ENCODE measurements around the gene DLG1. TPM values are rescaled to one million over a fixed set of nuclear protein-coding genes. Genes with fewer than 3 reads are reported as not detected.

Gene DLG1
- polyA plus RNA-seq, 4 donors: 25.5 to 68.9 (median 39.7) TPM

DNA sequence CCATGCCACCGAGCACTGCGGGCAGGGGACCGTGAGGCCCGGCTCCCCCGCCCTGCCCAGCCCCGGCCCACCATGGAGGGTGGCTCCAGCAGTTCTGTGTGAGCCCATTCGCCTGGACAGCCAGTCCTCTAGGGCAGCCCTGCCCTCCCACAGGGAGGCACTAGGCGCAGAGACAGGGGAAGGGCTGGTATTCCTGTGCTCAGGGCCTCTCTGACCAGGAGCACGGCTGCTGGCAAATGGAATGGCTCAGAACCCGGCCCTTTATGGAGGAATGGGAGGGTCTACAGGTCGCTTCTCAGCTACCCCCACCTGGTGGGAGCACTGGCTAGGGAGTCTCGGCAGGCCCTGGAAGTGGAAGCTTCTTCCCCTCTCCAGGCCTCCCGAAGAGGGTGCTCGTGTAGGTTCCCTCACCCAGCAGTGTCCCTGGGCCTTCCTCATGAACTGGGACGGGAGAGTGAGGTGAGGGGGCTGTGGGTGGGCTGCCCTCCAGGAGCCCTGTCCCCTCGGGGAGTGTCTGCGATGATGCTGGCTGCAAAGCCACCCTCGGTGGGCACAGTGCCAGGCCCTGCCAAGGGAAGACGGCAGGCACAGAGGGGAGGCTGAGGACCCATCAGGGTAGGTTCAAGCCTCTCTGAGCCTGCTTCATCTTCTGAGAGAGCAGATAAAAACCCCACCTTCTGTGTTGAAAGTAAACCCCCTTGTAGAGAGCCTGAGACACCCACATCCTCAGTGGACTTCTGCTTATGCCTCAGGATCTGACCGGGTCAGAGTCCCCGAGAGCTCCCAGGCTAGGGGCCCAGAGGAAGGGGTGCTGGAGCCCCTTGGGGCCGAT lies 270.3 kb downstream of the DLG1 start:
- peaks cover 0 to 30% (median 3%) of the 10 kb centered on the region in 3 donors for H3K4me1 ChIP-seq (ENCODE audit: control insufficient read depth in 3 of 3, insufficient read depth in 2 of 3, low read depth in 1 of 3, low read length in 2 of 3)
- H3K27ac ChIP-seq (ENCODE audit: low read depth in 1 of 3, low read length in 2 of 3): peak overlapping the region in 1 of 3 donors; percentile 80
- 68 to 81% (median 76%) methylated on average over 19 to 22 of the region's 22 CpGs for WGBS, 3 donors
- FAIRE-seq (no peak), DNase-seq (no peak)
- no peaks in the 10 kb centered on the region for H3K27me3 ChIP-seq (ENCODE audit: control insufficient read depth in 3 of 3, insufficient read depth in 3 of 3, low read length in 3 of 3)
- peaks cover 0 to 4% of the 10 kb centered on the region in 2 donors for H3K9me3 ChIP-seq (ENCODE audit: control insufficient read depth in 2 of 2, insufficient read depth in 1 of 2, low read depth in 1 of 2, low read length in 1 of 2)
- H3K36me3 ChIP-seq (ENCODE audit: control insufficient read depth in 3 of 3, insufficient read depth in 2 of 3, low read depth in 1 of 3, low read length in 3 of 3): peaks cover 0 to 55% (median 0%) of the 10 kb centered on the region in 3 donors
- peak overlapping the region in 2 of 3 donors; percentile 53 to 82 for H3K4me3 ChIP-seq (ENCODE audit: low read depth in 1 of 3, low read length in 3 of 3)

DNA sequence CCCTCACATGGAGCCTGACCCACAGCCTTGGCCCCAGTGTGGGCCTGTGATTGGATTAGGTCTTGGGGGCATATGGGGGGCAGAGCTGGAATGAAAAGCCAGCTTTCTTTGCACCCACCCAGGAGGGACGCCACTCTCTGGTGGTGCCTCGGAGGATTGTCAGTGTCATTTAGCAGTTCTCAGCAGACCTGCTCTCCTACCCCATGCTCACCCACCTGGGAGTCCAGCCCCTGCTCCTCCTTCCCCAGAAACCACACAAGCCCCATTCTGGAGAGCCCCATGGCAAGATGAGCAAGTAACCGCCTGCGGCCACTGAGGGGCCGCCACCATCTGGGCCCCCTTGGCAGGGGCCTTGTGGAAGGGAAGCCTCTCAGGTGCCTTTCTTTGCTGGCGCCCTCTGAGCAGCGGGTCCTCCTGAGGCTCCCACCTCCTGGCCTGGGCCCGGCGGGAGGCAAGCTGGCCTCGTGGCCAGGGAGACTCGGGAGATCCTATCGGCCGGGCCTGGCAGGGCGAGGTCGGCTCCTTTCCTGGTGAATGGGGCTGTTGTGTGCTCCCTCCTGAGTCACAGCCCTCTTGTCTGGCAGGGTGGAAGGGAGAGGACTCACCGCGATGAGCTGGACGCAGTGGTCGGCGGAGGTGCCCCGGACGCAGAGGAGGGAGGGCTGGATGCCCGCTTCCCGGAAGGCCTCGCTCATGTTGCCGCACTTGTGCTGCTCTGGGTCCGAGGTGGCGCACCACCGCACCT lies 271.1 kb downstream of the DLG1 start:
- peak overlapping the region in 1 of 3 donors; percentile 7 for H3K27ac ChIP-seq (ENCODE audit: low read depth in 1 of 3, low read length in 2 of 3)
- peaks cover 0 to 61% (median 0%) of the 10 kb centered on the region in 3 donors for H3K36me3 ChIP-seq (ENCODE audit: control insufficient read depth in 3 of 3, insufficient read depth in 2 of 3, low read depth in 1 of 3, low read length in 3 of 3)
- H3K4me1 ChIP-seq (ENCODE audit: control insufficient read depth in 3 of 3, insufficient read depth in 2 of 3, low read depth in 1 of 3, low read length in 2 of 3): peaks cover 2 to 37% (median 3%) of the 10 kb centered on the region in 3 donors
- no peak for FAIRE-seq
- H3K9me3 ChIP-seq (ENCODE audit: control insufficient read depth in 2 of 2, insufficient read depth in 1 of 2, low read depth in 1 of 2, low read length in 1 of 2): peaks cover 0 to 4% of the 10 kb centered on the region in 2 donors
- 93 to 94% (median 93%) methylated on average over 24 to 29 of the region's 29 CpGs for WGBS, 3 donors
- H3K27me3 ChIP-seq (ENCODE audit: control insufficient read depth in 3 of 3, insufficient read depth in 3 of 3, low read length in 3 of 3): no peaks in the 10 kb centered on the region
- peak overlapping the region in 1 of 3 donors; percentile 82 for H3K4me3 ChIP-seq (ENCODE audit: low read depth in 1 of 3, low read length in 3 of 3)
- no peak for DNase-seq

DNA sequence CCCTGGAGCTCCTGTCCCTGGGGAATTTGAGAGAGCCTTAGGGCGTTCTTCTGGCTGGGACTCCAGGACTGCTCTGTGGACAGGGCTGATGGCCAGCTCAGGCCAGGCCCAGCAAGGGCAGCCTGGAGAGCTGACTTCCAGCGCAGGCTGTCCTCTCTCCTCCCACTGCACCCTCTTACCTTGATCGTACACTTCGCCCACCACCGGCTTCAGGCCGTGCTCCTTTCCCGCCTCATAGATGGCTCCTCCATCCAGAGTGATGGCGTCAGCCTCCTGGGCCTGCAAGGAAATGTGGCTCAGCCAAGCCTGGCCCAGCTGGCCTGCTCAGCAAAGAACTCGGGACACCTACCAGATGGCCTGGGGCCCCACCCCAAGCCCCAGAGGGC lies 271.9 kb downstream of the DLG1 start:
- DNase-seq (no peak), FAIRE-seq (no peak)
- peaks cover 0 to 4% of the 10 kb centered on the region in 2 donors for H3K9me3 ChIP-seq (ENCODE audit: control insufficient read depth in 2 of 2, insufficient read depth in 1 of 2, low read depth in 1 of 2, low read length in 1 of 2)
- peaks cover 2 to 31% (median 3%) of the 10 kb centered on the region in 3 donors for H3K4me1 ChIP-seq (ENCODE audit: control insufficient read depth in 3 of 3, insufficient read depth in 2 of 3, low read depth in 1 of 3, low read length in 2 of 3)
- no peak overlapping the region for H3K27ac ChIP-seq (ENCODE audit: low read depth in 1 of 3, low read length in 2 of 3)
- no peaks in the 10 kb centered on the region for H3K27me3 ChIP-seq (ENCODE audit: control insufficient read depth in 3 of 3, insufficient read depth in 3 of 3, low read length in 3 of 3)
- H3K36me3 ChIP-seq (ENCODE audit: control insufficient read depth in 3 of 3, insufficient read depth in 2 of 3, low read depth in 1 of 3, low read length in 3 of 3): peaks cover 0 to 68% (median 0%) of the 10 kb centered on the region in 3 donors
- 87 to 96% (median 93%) methylated on average over 7 to 9 of the region's 9 CpGs for WGBS, 3 donors
- H3K4me3 ChIP-seq (ENCODE audit: low read depth in 1 of 3, low read length in 3 of 3): no peak overlapping the region

DNA sequence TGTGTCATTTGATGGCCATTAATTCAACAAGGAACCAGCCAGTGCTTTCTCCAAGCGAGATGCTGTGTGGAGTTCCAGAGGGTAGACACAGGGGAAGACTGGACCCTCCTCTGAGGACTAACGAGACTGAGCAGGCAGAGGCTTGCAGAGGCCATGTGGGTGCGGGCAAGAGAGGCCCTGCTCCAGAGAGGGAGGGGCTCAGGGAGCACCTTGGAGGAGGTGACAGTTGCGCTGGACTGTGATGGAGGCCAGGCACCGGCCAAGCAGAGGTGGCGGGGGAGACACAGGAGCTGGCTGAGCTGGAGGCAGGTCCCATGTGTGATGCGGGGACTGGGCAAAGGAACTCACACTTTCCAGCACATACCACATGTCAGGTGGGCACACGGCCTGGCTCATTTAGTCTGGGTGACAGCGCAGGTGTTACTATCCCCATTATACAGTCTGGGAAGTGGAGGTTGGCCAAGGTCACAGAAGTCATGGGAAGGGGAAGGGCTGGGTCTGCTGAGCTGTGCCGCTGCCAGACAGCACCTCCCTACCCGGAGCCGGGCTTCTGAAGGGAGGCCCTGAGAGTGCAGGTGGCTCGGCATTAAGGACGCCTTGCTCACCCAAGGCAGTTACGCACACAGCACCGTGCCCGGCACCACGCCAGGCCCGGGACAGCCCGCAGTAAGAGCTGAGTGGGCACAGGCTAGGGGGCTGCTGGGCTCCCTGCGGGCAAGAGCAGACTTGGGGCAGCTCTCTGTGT lies 272.5 kb downstream of the DLG1 start:
- WGBS, 3 donors: 93 to 96% (median 94%) methylated on average over 19 to 21 of the region's 21 CpGs
- H3K27me3 ChIP-seq (ENCODE audit: control insufficient read depth in 3 of 3, insufficient read depth in 3 of 3, low read length in 3 of 3): no peaks in the 10 kb centered on the region
- FAIRE-seq: no peak

DNA sequence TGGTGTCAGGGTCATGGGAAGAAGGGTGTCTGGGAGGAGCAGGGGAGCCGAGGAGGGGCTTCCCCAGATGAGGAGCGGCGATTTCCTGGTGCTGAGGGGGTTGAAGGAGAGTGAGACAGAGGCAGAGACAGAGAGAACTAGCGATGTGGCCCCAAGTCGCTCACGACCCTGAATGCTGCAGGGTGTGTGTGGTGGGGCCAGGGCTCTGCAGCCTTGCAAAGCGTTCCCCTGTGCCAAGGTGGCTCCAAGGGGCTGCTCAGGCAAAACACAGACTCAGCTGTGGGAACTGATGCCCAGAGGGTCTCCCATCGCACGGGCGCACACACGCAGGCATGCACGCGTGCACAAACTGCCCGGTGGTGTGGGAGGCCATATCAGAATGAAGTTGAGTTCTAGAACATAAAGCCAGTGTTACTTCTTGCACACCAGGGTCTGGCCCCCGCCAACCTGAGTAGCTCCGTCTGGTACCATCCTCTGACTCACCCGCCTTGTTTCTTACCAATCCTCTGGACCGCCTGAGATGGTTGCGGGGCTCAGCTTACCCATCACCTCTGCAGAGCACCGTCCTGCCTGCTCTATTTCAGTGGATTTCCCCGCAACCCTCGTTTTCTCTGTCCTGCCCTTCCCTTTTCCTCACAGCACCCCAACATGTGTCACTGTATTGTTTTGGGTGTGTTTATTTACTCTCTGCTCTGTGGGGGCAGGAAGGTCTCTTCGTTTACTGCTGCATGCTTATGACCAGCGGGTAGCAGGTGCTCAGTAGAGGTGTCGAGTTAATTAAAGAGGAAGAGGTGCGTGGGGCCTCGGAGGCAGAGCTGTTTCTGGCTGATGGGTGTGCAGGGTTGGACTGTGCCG lies 273.3 kb downstream of the DLG1 start:
- no peaks in the 10 kb centered on the region for H3K27me3 ChIP-seq (ENCODE audit: control insufficient read depth in 3 of 3, insufficient read depth in 3 of 3, low read length in 3 of 3)
- H3K4me3 ChIP-seq (ENCODE audit: low read depth in 1 of 3, low read length in 3 of 3): no peak overlapping the region
- H3K27ac ChIP-seq (ENCODE audit: low read depth in 1 of 3, low read length in 2 of 3): no peak overlapping the region
- peaks cover 2 to 20% (median 3%) of the 10 kb centered on the region in 3 donors for H3K4me1 ChIP-seq (ENCODE audit: control insufficient read depth in 3 of 3, insufficient read depth in 2 of 3, low read depth in 1 of 3, low read length in 2 of 3)
- peaks cover 0 to 72% (median 0%) of the 10 kb centered on the region in 3 donors for H3K36me3 ChIP-seq (ENCODE audit: control insufficient read depth in 3 of 3, insufficient read depth in 2 of 3, low read depth in 1 of 3, low read length in 3 of 3)
- WGBS, 3 donors: 86 to 90% (median 88%) methylated on average over 28 of the region's 28 CpGs
- no peak for DNase-seq
- H3K9me3 ChIP-seq (ENCODE audit: control insufficient read depth in 2 of 2, insufficient read depth in 1 of 2, low read depth in 1 of 2, low read length in 1 of 2): no peaks in the 10 kb centered on the region
- no peak for FAIRE-seq

More for the DNA sequence above, 272.5 kb downstream of the DLG1 start:
- H3K9me3 ChIP-seq (ENCODE audit: control insufficient read depth in 2 of 2, insufficient read depth in 1 of 2, low read depth in 1 of 2, low read length in 1 of 2): peaks cover 0 to 4% of the 10 kb centered on the region in 2 donors
- peaks cover 0 to 71% (median 0%) of the 10 kb centered on the region in 3 donors for H3K36me3 ChIP-seq (ENCODE audit: control insufficient read depth in 3 of 3, insufficient read depth in 2 of 3, low read depth in 1 of 3, low read length in 3 of 3)
- H3K4me3 ChIP-seq (ENCODE audit: low read depth in 1 of 3, low read length in 3 of 3): no peak overlapping the region
- no peak for DNase-seq
- H3K27ac ChIP-seq (ENCODE audit: low read depth in 1 of 3, low read length in 2 of 3): no peak overlapping the region
- H3K4me1 ChIP-seq (ENCODE audit: control insufficient read depth in 3 of 3, insufficient read depth in 2 of 3, low read depth in 1 of 3, low read length in 2 of 3): peaks cover 2 to 26% (median 3%) of the 10 kb centered on the region in 3 donors

DNA sequence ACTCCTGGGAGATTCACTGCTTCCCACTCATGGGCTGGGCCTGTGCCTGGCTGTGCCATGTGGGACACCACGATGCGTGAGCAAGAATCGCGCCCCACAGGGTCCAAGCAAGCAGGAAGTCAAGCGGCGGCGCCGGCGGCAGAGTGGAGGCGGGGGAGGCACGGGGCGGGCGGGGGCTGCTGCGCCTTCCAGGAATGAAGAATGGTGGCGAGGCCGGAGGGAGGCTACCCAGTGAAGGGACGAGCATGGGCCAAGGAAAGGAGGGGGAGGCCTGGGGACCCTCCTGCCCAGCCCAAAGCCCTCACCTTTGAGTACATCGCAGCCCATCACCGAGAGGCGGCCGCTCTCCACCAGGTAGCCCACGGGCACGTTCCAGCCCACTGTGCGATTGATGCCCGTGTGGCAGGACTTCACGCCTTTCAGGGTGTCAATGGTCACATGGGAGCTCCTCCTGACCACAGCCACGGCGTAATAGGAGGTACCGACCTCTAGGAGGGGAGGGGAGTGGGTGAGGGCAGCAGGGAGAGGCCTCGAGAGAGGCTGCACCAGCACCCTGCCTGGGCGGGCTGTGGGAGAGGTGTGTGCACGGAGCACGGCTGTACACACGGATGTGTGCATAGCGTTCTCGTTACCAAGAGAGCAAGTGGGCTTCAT lies 274.3 kb downstream of the DLG1 start:
- FAIRE-seq: no peak
- Histone ChIP-seq H3K4me1 (ENCODE audit: control insufficient read depth in 3 of 3, insufficient read depth in 2 of 3, low read depth in 1 of 3, low read length in 2 of 3) (peaks cover under 1 to 17% (median 2%) of the 10 kb centered on the region in 3 donors), H3K9me3 (ENCODE audit: control insufficient read depth in 2 of 2, insufficient read depth in 1 of 2, low read depth in 1 of 2, low read length in 1 of 2) (no peaks in the 10 kb centered on the region), H3K4me3 (ENCODE audit: low read depth in 1 of 3, low read length in 3 of 3) (no peak overlapping the region), H3K27ac (ENCODE audit: low read depth in 1 of 3, low read length in 2 of 3) (no peak overlapping the region), H3K27me3 (ENCODE audit: control insufficient read depth in 3 of 3, insufficient read depth in 3 of 3, low read length in 3 of 3) (no peaks in the 10 kb centered on the region), H3K36me3 (ENCODE audit: control insufficient read depth in 3 of 3, insufficient read depth in 2 of 3, low read depth in 1 of 3, low read length in 3 of 3) (peaks cover 0 to 79% (median 0%) of the 10 kb centered on the region in 3 donors)
- peak in 1 of 2 donors; percentile 30 for DNase-seq
- WGBS, 3 donors: 74 to 87% (median 79%) methylated on average over 27 to 36 of the region's 36 CpGs

DNA sequence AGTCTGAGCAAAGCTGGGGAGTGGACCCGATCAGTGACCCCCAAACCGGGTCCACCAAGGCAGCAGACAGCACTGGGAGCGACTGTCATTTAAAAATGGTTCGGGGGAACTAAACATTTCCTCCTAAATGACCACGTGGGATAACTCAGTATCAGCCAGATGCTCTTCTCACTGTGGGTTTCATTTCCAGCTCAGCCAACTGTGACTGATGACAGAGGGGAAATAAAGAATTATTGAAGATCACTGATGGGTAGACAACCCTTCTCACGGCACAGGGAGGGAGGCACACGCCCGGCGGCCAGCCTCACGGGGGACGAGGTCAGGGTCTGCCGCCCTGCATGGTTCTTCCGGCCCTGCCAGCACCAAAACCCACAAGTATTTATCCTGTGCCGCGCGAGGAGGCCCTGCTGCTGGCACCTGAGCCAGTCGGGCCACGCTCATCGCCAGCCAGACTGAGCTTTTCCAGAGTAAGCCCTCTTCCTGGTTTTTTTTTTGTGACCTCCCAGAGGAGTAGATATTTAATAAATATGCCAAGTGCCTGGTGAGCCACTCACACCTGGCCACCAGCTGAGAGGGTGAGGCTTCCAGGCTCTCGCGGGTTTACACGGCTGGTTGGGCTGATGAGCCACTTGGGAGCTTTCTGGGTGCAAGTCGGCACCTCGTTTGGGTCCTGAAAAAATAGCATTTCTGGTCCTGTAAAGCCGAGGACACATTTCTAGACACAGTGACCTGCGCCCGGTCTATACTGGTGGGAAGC lies 275.0 kb downstream of the DLG1 start:
- Histone ChIP-seq H3K27ac (ENCODE audit: low read depth in 1 of 3, low read length in 2 of 3) (no peak overlapping the region), H3K27me3 (ENCODE audit: control insufficient read depth in 3 of 3, insufficient read depth in 3 of 3, low read length in 3 of 3) (no peaks in the 10 kb centered on the region), H3K9me3 (ENCODE audit: control insufficient read depth in 2 of 2, insufficient read depth in 1 of 2, low read depth in 1 of 2, low read length in 1 of 2) (no peaks in the 10 kb centered on the region), H3K36me3 (ENCODE audit: control insufficient read depth in 3 of 3, insufficient read depth in 2 of 3, low read depth in 1 of 3, low read length in 3 of 3) (peaks cover 0 to 76% (median 0%) of the 10 kb centered on the region in 3 donors), H3K4me1 (ENCODE audit: control insufficient read depth in 3 of 3, insufficient read depth in 2 of 3, low read depth in 1 of 3, low read length in 2 of 3) (peaks cover 0 to 16% (median 2%) of the 10 kb centered on the region in 3 donors), H3K4me3 (ENCODE audit: low read depth in 1 of 3, low read length in 3 of 3) (no peak overlapping the region)
- 51 to 74% (median 62%) methylated on average over 27 of the region's 27 CpGs for WGBS, 3 donors
- no peak for FAIRE-seq
- DNase-seq: peak in 1 of 2 donors; percentile 24

All from small intestine (tissue), 7 donors.